Left ventricle myocardium inferior (tissue), 1 donor: Measurements from ENCODE around the gene CDKN2B-AS1. TPM values are rescaled to one million over a fixed set of nuclear protein-coding genes. Genes with fewer than 3 reads are reported as not detected.

Experiments used
- DNase-seq: peaks from one replicate; pipeline ENCODE4 v3.0.0-alpha.2; 2020
- H3K27ac ChIP-seq: fragments of 200-600 bp; replicated peaks from 2 replicates; pipeline ENCODE4 v1.8.0; 2021
- H3K27me3 ChIP-seq: fragments of 200-600 bp; 2 replicates; pipeline ENCODE4 v1.8.0; 2021; ENCODE audit warnings: low read depth
- H3K36me3 ChIP-seq: fragments of 200-600 bp; 2 replicates; pipeline ENCODE4 v1.8.0; 2021
- H3K4me1 ChIP-seq: fragments of 200-600 bp; 2 replicates; pipeline ENCODE4 v1.8.0; 2021
- H3K4me3 ChIP-seq: fragments of 200-600 bp; 2 replicates; pipeline ENCODE4 v1.8.0; 2021; ENCODE audit warnings: mild to moderate bottlenecking, moderate library complexity
- H3K9me3 ChIP-seq: fragments of 200-600 bp; replicated peaks from 2 replicates; pipeline ENCODE4 v1.8.0; 2021
- intact Hi-C: fragments of 100-400 bp; cut with micrococcal nuclease; formaldehyde crosslinking; loops from one replicate; pipeline ENCODE4 v1.11.0; 2022
- total RNA-seq: library from RNA; stranded (reverse); fragmentation: NEBNext Ultra II Directional; extraction: Animal tissue kit (Norgen Biotek cat#: 25700); gene quantifications from one replicate; pipeline ENCODE4 v1.2.1, GENCODE V29; 2021
- TF ChIP-seq, protein P1 (sequence below): fragments of 200-600 bp; IDR thresholded peaks from 2 replicates; pipeline ENCODE4 v1.8.0; 2021; ENCODE audit warnings: antibody characterized with exemption, mild to moderate bottlenecking, borderline replicate concordance
- donor health status: DM: no; HTN: yes; CAD: no; lungs with severe emphysema.

CDKN2B-AS1 gene
- total RNA-seq, 1 donor from 2014 or later: 0.30 TPM

DNA sequence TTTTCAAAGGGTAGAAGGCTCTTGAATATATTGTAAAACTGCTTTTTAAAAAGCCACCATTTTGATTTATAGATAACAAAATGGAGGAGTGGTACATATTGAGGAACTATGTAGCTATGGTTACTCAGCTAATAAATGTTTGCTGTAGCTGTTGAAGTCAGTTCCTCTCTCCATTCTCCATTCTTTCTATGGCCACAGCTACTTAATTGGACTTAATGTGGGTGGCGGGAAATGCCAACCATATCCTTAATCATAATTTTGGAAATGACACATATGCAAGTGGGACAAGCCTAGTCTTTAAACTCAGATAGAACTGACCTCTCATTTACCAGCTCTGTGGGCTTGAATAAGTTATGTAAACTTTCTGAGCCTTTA lies 11.0 kb upstream of the CDKN2B-AS1 start:
- Histone ChIP-seq H3K4me1 (no peaks in the 10 kb centered on the region), H3K27me3 (peaks cover 96% of the 10 kb centered on the region), H3K4me3 (no peak overlapping the region), H3K9me3 (no peaks in the 10 kb centered on the region), H3K27ac (no peak overlapping the region), H3K36me3 (no peaks in the 10 kb centered on the region)
- no peak for DNase-seq
- intact Hi-C loops: no loop called here
- TF ChIP-seq, protein P1, sequence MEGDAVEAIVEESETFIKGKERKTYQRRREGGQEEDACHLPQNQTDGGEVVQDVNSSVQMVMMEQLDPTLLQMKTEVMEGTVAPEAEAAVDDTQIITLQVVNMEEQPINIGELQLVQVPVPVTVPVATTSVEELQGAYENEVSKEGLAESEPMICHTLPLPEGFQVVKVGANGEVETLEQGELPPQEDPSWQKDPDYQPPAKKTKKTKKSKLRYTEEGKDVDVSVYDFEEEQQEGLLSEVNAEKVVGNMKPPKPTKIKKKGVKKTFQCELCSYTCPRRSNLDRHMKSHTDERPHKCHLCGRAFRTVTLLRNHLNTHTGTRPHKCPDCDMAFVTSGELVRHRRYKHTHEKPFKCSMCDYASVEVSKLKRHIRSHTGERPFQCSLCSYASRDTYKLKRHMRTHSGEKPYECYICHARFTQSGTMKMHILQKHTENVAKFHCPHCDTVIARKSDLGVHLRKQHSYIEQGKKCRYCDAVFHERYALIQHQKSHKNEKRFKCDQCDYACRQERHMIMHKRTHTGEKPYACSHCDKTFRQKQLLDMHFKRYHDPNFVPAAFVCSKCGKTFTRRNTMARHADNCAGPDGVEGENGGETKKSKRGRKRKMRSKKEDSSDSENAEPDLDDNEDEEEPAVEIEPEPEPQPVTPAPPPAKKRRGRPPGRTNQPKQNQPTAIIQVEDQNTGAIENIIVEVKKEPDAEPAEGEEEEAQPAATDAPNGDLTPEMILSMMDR: no peak

DNA sequence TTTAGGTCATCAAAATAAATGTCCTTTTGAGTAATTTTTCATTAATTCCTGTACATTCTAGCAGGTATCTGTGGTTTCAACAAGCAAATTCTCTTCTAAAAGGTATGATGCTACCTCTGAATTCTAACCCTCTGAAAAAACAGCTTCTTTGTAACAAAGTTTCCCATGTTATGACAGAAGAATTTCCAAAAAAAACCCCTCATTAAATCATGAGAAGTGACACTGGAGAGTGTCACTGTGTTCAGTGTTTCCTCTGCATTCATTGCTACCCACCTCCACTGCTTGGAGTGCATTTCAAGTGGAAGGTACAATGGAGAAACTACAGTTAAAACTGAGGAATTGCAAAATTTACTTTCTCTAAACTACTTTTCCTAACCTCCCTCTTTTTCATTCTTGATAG lies 10.5 kb upstream of the CDKN2B-AS1 start:
- H3K27me3 ChIP-seq: peaks cover 96% of the 10 kb centered on the region
- no peak overlapping the region for H3K27ac ChIP-seq
- no peaks in the 10 kb centered on the region for H3K36me3 ChIP-seq
- intact Hi-C loops: no loop called here
- no peaks in the 10 kb centered on the region for H3K4me1 ChIP-seq
- no peak for DNase-seq
- no peaks in the 10 kb centered on the region for H3K9me3 ChIP-seq
- H3K4me3 ChIP-seq: no peak overlapping the region
- TF ChIP-seq, protein P1: no peak

DNA sequence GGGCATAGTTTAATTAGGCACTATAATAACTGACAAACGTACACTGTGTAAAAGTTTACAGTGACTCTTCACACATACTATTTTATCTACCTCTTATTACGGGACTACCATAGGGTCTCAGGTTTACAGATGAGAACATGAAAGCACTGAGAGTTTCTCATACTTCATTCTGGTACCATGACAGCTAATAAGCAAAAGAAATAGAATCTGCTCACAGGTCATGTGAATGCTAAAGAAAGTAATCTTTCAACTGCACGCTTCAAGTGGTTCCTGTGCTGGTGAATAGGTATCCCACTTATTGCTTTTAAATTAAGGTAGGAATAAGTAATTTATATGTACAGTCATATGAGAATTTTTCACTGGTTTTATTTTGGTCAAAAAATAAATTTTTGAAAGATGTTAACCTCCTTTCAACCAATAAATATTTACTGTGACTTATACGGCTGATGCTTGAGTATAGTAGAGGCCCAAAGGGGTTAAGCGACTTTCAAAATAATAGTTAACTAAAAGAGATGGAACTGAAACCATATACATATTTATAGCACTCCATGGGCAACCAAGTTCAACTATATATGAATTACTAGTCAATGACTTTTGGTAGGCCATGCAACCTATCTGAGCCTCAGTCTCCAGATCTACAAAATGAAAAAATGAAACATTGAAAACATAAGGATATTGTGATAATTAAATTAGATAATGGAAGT lies 8.5 kb upstream of the CDKN2B-AS1 start:
- Histone ChIP-seq H3K4me3 (no peak overlapping the region), H3K27ac (no peak overlapping the region), H3K36me3 (no peaks in the 10 kb centered on the region), H3K27me3 (peaks cover 98% of the 10 kb centered on the region), H3K4me1 (no peaks in the 10 kb centered on the region), H3K9me3 (no peaks in the 10 kb centered on the region)
- intact Hi-C loops: no loop called here
- TF ChIP-seq, protein P1: no peak
- no peak for DNase-seq

DNA sequence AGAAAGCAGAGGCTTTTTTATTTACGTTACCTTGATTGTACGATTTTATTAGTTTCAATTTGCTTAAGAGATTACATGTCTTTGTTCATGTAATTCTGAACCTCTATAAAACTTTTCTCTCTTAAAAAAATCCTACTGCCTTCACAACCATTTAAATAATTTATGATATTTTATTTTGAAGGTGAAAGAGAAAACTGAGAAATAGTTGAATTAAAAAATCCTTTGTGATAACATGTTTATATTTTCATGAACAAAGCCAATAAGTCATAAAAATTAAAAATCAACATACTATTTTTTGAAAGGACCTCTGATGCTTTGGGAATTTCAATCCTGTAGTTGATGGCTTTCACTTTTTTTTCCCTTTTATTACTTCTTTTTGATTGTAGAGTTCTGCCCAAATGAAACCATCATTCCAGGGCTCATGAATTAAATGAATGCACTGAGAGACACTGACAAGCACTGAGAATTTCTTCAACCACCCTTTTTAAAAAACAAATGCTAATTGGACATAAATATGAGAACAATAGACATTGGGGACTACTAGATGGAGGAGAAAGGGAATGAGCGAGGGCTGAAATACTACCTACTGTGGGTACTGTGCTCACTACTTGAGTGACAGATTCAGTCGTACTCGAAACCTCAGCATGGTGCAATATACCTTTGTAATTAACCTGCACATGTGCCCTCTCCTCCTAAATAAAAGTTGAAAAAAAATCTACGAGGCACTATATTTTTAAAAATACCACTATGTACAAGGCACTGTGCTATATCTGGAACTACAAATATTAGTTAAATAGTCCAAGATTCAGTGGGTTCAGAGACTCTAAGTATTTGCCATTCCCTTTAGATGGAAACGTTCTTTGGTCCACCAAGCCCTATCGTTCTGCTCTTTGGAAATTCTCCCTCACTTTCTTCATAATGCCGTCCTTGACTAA lies 6.3 kb upstream of the CDKN2B-AS1 start:
- H3K27ac ChIP-seq: no peak overlapping the region
- TF ChIP-seq, protein P1: no peak
- no peaks in the 10 kb centered on the region for H3K9me3 ChIP-seq
- no peak overlapping the region for H3K4me3 ChIP-seq
- H3K4me1 ChIP-seq: no peaks in the 10 kb centered on the region
- DNase-seq: no peak
- intact Hi-C loops: no loop called here
- H3K27me3 ChIP-seq: peaks cover 98% of the 10 kb centered on the region
- no peaks in the 10 kb centered on the region for H3K36me3 ChIP-seq

DNA sequence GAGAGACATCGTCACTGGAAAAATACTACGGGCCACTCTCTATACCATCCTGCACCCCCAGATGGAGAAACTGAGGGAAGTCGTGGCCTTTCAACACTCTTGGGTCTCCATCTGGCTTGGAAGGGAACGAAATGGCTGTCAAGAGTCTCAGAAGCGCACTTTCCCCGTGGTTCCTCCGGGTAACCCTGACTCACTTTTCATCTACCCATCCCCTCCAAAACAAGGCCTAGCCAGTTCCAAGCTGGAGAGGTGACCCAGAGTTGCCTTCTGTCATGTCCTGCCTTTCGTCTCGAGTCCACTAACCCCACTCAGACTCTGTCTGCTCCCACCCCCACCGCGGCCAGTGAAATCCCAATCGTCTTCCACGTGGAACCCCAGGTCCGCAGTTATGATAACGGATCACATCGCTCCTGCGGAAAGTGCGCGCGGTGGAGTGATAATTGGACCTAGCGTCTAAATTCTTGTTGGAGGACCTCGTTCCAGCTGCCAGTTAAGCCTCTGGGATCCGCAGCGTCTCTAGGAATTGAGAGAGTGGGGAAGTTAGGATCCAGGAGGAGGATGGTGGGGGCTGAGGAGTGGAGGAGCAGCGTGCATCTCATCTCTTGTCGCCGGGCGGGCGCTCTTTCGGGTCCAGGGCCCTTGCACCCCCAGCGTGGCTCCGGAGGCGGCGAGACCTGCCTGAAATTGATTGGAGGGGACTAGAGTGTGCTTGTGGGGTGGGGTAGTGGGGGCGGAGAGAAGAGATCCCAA lies 5.0 kb upstream of the CDKN2B-AS1 start:
- H3K4me3 ChIP-seq: no peak overlapping the region
- no peaks in the 10 kb centered on the region for H3K36me3 ChIP-seq
- H3K27me3 ChIP-seq: peaks cover 97% of the 10 kb centered on the region
- H3K4me1 ChIP-seq: peaks cover 9% of the 10 kb centered on the region
- TF ChIP-seq, protein P1: no peak
- H3K27ac ChIP-seq: no peak overlapping the region
- DNase-seq: no peak
- intact Hi-C loops: no loop called here
- no peaks in the 10 kb centered on the region for H3K9me3 ChIP-seq
